Astrocyte (in vitro differentiated cells and primary cell): ENCODE data around the gene AKR1B15. TPM values are rescaled to one million over a fixed set of nuclear protein-coding genes. Genes with fewer than 3 reads are reported as not detected.
A peak's percentile ranks its signal among the peaks of the same experiment; 100 is the strongest.

Experiments
- DNase-seq: peaks from one replicate; pipeline ENCODE4 v3.0.0-alpha.2; 2010; ENCODE audit warnings: low read depth
- FAIRE-seq: peaks from 2 replicates; lab custom pipeline; 2011; peaks lifted over from hg19 to GRCh38; lab: Jason Lieb, UNC
- H2AFZ ChIP-seq: 2 replicates; pipeline ENCODE4 v1.6.0; 2012; ENCODE audit warnings: low read depth, low read length, inconsistent platforms
- H3K27ac ChIP-seq: 2 replicates; pipeline ENCODE4 v1.5.1; 2011; ENCODE audit warnings: low read depth, low read length, inconsistent platforms
- H3K27me3 ChIP-seq: 2 replicates; pipeline ENCODE4 v1.6.0; 2011; ENCODE audit warnings: low read length, inconsistent platforms; ENCODE audit not compliant: insufficient read depth
- H3K36me3 ChIP-seq: 2 replicates; pipeline ENCODE4 v1.5.1; 2011; ENCODE audit warnings: low read length, inconsistent platforms; ENCODE audit not compliant: insufficient read depth
- H3K4me1 ChIP-seq: 2 replicates; pipeline ENCODE4 v1.5.1; 2011; ENCODE audit warnings: low read length, inconsistent platforms; ENCODE audit not compliant: insufficient read depth
- H3K4me2 ChIP-seq: 2 replicates; pipeline ENCODE4 v1.6.0; 2012; ENCODE audit warnings: low read length, inconsistent platforms
- H3K4me3 ChIP-seq: 2 replicates; pipeline ENCODE4 v1.5.1; 2011; ENCODE audit warnings: low read depth, mild to moderate bottlenecking, low read length, inconsistent platforms; ENCODE audit not compliant: insufficient read depth
- H3K79me2 ChIP-seq: 2 replicates; pipeline ENCODE4 v1.6.0; 2012; ENCODE audit warnings: mild to moderate bottlenecking, low read length, inconsistent platforms; ENCODE audit not compliant: insufficient read depth
- H3K9ac ChIP-seq: 2 replicates; pipeline ENCODE4 v1.6.0; 2012; ENCODE audit warnings: mild to moderate bottlenecking, low read length, inconsistent platforms
- H3K9me3 ChIP-seq: 2 replicates; pipeline ENCODE4 v1.5.1; 2012; ENCODE audit warnings: low read depth, mild to moderate bottlenecking, low read length, inconsistent platforms; ENCODE audit not compliant: insufficient read depth
- H4K20me1 ChIP-seq: 2 replicates; pipeline ENCODE4 v1.6.0; 2012; ENCODE audit warnings: low read length, inconsistent platforms; ENCODE audit not compliant: insufficient read depth
- H3K27ac Mint-ChIP-seq: one replicate; pipeline ENCODE4 v1.8.0; 2021; ENCODE audit warnings: mild to moderate bottlenecking, mixed read lengths; ENCODE audit not compliant: unreplicated experiment
- H3K27me3 Mint-ChIP-seq: one replicate; pipeline ENCODE4 v1.8.0; 2021; ENCODE audit warnings: low read depth, mixed read lengths; ENCODE audit not compliant: unreplicated experiment
- H3K36me3 Mint-ChIP-seq: one replicate; pipeline ENCODE4 v1.8.0; 2021; ENCODE audit warnings: low read depth, mixed read lengths; ENCODE audit not compliant: unreplicated experiment
- H3K4me1 Mint-ChIP-seq: one replicate; pipeline ENCODE4 v1.8.0; 2021; ENCODE audit warnings: low read depth, mixed read lengths; ENCODE audit not compliant: unreplicated experiment
- H3K4me3 Mint-ChIP-seq: one replicate; pipeline ENCODE4 v1.8.0; 2021; ENCODE audit warnings: mild to moderate bottlenecking, moderate library complexity, mixed read lengths; ENCODE audit not compliant: unreplicated experiment
- H3K9me3 Mint-ChIP-seq: one replicate; pipeline ENCODE4 v1.8.0; 2021; ENCODE audit warnings: mild to moderate bottlenecking, mixed read lengths; ENCODE audit not compliant: unreplicated experiment
- EZH2 ChIP-seq: IDR thresholded peaks from 2 replicates; pipeline ENCODE4 v1.6.1; 2012; ENCODE audit warnings: mild to moderate bottlenecking, low read length, inconsistent platforms; ENCODE audit not compliant: insufficient read depth
- total RNA-seq: library from RNA; stranded (reverse); gene quantifications from 2 replicates; pipeline ENCODE4 v1.2.1, GENCODE V29; 2021
- TF ChIP-seq, protein P1 (sequence below): IDR thresholded peaks from 2 replicates; pipeline ENCODE4 v1.5.1; 2011; ENCODE audit warnings: low read depth, mild to moderate bottlenecking, inconsistent platforms, low read length, moderate library complexity; ENCODE audit not compliant: insufficient read depth

AKR1B15 gene
- total RNA-seq, 1 donor from 2014 or later = not detected

DNA sequence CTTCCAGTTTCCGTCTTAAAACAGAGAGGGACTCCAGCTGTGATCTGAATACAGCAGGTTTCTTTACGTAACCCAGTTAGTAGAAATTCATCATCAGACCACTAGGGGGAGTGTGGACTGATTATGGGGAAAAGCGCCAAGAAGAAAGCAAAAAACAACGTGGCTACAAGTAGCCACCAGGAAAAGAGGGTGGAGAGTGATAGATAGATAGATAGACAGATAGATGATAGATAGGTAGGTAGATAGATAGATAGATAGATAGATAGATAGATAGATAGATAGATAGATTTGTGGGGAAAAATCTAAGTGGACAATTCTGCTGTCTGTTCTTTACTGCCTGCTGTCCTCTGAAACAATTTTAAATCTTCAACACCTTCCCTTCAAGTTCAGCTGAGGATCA lies 34.2 kb upstream of the AKR1B15 start:
- H3K9ac ChIP-seq = no peak overlapping the region
- H2AFZ ChIP-seq = no peak overlapping the region
- peak; percentile 47 for DNase-seq
- Mint-ChIP-seq H3K9me3 (no peaks in the 10 kb centered on the region), H3K4me3 (no peak overlapping the region), H3K27ac (peak overlapping the region; percentile 70), H3K27me3 (peaks cover 3% of the 10 kb centered on the region), H3K4me1 (peaks cover 16% of the 10 kb centered on the region), H3K36me3 (no peaks in the 10 kb centered on the region)
- FAIRE-seq = no peak
- peaks cover 16% of the 10 kb centered on the region for H3K4me1 ChIP-seq
- H3K27ac ChIP-seq = no peak overlapping the region
- no peaks in the 10 kb centered on the region for H3K79me2 ChIP-seq
- H4K20me1 ChIP-seq = no peaks in the 10 kb centered on the region
- H3K27me3 ChIP-seq = no peaks in the 10 kb centered on the region
- no peak overlapping the region for H3K4me2 ChIP-seq
- no peak overlapping the region for H3K4me3 ChIP-seq
- TF ChIP-seq EZH2 = no peak
- TF ChIP-seq, protein P1, sequence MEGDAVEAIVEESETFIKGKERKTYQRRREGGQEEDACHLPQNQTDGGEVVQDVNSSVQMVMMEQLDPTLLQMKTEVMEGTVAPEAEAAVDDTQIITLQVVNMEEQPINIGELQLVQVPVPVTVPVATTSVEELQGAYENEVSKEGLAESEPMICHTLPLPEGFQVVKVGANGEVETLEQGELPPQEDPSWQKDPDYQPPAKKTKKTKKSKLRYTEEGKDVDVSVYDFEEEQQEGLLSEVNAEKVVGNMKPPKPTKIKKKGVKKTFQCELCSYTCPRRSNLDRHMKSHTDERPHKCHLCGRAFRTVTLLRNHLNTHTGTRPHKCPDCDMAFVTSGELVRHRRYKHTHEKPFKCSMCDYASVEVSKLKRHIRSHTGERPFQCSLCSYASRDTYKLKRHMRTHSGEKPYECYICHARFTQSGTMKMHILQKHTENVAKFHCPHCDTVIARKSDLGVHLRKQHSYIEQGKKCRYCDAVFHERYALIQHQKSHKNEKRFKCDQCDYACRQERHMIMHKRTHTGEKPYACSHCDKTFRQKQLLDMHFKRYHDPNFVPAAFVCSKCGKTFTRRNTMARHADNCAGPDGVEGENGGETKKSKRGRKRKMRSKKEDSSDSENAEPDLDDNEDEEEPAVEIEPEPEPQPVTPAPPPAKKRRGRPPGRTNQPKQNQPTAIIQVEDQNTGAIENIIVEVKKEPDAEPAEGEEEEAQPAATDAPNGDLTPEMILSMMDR = peak; percentile 73
- no peaks in the 10 kb centered on the region for H3K9me3 ChIP-seq
- H3K36me3 ChIP-seq = no peaks in the 10 kb centered on the region

DNA sequence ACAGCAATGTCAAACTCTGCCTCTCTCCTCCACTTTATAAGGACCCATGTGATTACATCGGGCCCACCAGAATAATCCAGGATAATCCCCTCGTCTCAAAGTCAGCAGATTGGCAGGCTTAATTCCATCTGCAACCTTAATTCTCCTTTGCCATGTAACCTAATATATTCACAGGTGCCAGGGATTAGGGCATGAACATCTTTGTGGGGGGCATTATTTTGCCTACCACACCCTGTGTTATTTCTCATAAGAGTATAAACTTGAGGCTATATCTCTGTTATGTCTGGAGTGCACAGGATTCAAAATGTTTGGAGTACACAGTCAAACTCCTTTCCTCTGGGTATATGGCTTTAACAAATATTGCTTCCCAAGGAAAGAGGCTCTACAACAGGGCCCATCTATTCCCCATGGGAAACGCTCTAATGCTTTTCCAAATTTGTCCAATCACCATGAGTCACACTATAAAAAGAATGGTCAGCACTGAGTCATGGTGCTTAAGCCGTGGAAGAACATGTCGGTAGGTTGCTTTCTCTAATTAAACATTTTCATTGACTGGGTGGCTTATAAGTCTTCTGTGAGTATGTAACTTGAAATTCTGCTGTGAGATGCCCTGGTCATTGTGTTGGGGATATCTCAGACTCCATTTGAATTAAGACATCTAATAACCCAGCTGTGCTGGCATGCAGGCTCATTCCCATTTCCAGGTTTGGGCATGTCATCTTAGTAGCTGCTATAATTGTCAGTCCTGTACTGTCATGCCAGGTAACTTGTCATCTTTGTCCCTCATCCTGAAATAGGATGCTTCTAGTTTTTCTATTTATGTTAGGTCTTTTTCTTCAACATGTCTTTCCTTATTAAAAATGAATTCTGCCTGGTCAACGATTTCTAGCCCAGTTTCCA lies 33.1 kb upstream of the AKR1B15 start:
- Mint-ChIP-seq H3K9me3 (no peaks in the 10 kb centered on the region), H3K36me3 (no peaks in the 10 kb centered on the region), H3K4me3 (no peak overlapping the region), H3K27ac (peak overlapping the region; percentile 88), H3K4me1 (peaks cover 16% of the 10 kb centered on the region), H3K27me3 (peaks cover 3% of the 10 kb centered on the region)
- no peak for FAIRE-seq
- Histone ChIP-seq H3K4me1 (peaks cover 16% of the 10 kb centered on the region), H4K20me1 (no peaks in the 10 kb centered on the region), H3K4me2 (peak overlapping the region; percentile 39), H3K36me3 (no peaks in the 10 kb centered on the region), H3K4me3 (no peak overlapping the region), H2AFZ (no peak overlapping the region), H3K79me2 (no peaks in the 10 kb centered on the region), H3K27me3 (no peaks in the 10 kb centered on the region), H3K27ac (peak overlapping the region; percentile 25), H3K9ac (peak overlapping the region; percentile 4), H3K9me3 (no peaks in the 10 kb centered on the region)
- TF ChIP-seq EZH2 = no peak
- TF ChIP-seq, protein P1 = no peak
- DNase-seq = peak; percentile 84

DNA sequence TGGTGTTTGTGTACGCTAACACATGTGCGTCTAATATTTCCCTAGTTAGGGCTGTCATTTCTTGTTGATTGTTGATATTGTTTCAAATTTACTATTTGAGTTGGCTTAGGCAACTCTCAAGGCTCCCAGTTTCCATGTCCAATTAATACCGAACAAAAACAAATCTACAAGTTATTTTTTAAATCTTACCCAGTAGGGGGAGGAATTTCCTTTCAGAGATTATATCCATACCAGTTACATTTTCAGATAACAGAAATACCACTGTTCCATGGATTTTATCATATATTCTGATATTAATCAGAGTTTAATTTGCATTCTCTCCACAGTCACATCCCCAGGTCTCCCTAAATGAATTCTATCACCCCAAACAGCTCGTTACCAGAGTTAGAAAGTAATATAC lies 28.8 kb upstream of the AKR1B15 start:
- H3K36me3 ChIP-seq = no peaks in the 10 kb centered on the region
- no peak overlapping the region for H3K4me3 ChIP-seq
- Mint-ChIP-seq H3K4me1 (peaks cover 8% of the 10 kb centered on the region), H3K27me3 (peaks cover 3% of the 10 kb centered on the region), H3K4me3 (no peak overlapping the region), H3K27ac (no peak overlapping the region), H3K36me3 (no peaks in the 10 kb centered on the region), H3K9me3 (no peaks in the 10 kb centered on the region)
- H3K27me3 ChIP-seq = no peaks in the 10 kb centered on the region
- H3K79me2 ChIP-seq = no peaks in the 10 kb centered on the region
- no peak overlapping the region for H2AFZ ChIP-seq
- H4K20me1 ChIP-seq = no peaks in the 10 kb centered on the region
- no peaks in the 10 kb centered on the region for H3K9me3 ChIP-seq
- TF ChIP-seq, protein P1 = no peak
- no peak for TF ChIP-seq EZH2
- H3K27ac ChIP-seq = no peak overlapping the region
- no peak overlapping the region for H3K4me2 ChIP-seq
- no peak for FAIRE-seq
- H3K9ac ChIP-seq = no peak overlapping the region
- H3K4me1 ChIP-seq = peaks cover 12% of the 10 kb centered on the region
- DNase-seq = no peak
